ENCODE data around the gene CAMSAP2. TPM values are rescaled to one million over a fixed set of nuclear protein-coding genes. Genes with fewer than 3 reads are reported as not detected.

CAMSAP2 gene
- total RNA-seq, 1 experiment from 2014 or later: 25.0 TPM

DNA sequence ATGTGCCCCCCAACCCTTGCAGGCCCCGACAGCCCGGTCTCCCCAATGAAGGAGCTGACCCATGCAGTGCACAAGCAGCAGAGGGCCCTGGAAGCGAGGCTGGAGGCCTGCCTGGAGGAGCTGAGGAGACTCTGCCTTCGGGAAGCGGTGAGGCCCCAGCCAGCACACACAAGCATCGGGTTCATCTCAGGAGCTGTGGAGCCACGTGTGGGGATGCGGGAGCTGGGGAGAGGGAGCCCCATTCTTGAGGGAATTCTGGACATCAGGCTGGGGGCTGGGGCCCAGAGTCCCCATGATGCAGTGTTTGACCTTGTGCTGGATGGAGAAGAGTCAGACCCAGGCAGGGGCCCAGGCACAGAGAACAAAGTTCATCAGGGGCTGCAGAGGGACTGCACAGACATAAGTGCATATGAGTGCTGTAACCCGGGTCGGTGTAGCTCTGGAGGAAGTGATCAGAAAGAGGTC, 160.8 kb downstream of the CAMSAP2 start:
- peaks cover 21 to 33% of the 10 kb centered on the region in 2 experiments for H3K4me1 ChIP-seq (ENCODE audit: control insufficient read depth in 1 of 2, insufficient read depth in 2 of 2, low read length in 2 of 2)
- no TSS peak for BruUV-seq (replicated peaks)
- H3K79me2 ChIP-seq (ENCODE audit: insufficient read depth, low read length): no peaks in the 10 kb centered on the region; the same call in 1 of the 2 replicates
- no peak overlapping the region for H3K4me2 ChIP-seq (ENCODE audit: low read length)
- no peaks in the 10 kb centered on the region for H4K20me1 ChIP-seq (ENCODE audit: insufficient read depth)
- no peaks in the 10 kb centered on the region for H3K9me2 ChIP-seq (ENCODE audit: insufficient read depth)
- ChIA-PET CTCF (no interaction called here), RAD21 (ENCODE audit: low non-redundant PET in 1 of 2, low total read pairs in 2 of 2, uncharacterized antibody in 2 of 2, unreplicated experiment in 2 of 2) (no interaction called here), POLR2A (no interaction called here)
- H3K9me3 ChIP-seq (ENCODE audit: control insufficient read depth in 1 of 2, insufficient read depth in 1 of 2, low read depth in 1 of 2, low read length in 2 of 2): no peaks in the 10 kb centered on the region
- intact Hi-C loops (cut with micrococcal nuclease): no loop called here
- no peak overlapping the region for H3K9ac ChIP-seq (ENCODE audit: low read length)
- H3K4me3 ChIP-seq (replicated peaks in 1 of 2; ENCODE audit: low read depth in 1 of 2, low read length in 2 of 2): no peak overlapping the region
- TF ChIP-seq EGR1 (IDR thresholded peaks at IDR 0.05; ENCODE audit: low read depth) (no peak), ZFX (IDR thresholded peaks at IDR 0.05) (no peak), YY1 (IDR thresholded peaks at IDR 0.05; ENCODE audit: extremely low read depth, insufficient replicate concordance, low read depth, low read length) (no peak), EZH2 (IDR thresholded peaks at IDR 0.05) (no peak), CEBPB (IDR thresholded peaks at IDR 0.05; ENCODE audit: low read depth) (no peak), SIN3A (IDR thresholded peaks at IDR 0.05; ENCODE audit: low read depth) (no peak), SP1 (IDR thresholded peaks at IDR 0.05; ENCODE audit: low read depth) (no peak)
- TF ChIP-seq, protein P1, sequence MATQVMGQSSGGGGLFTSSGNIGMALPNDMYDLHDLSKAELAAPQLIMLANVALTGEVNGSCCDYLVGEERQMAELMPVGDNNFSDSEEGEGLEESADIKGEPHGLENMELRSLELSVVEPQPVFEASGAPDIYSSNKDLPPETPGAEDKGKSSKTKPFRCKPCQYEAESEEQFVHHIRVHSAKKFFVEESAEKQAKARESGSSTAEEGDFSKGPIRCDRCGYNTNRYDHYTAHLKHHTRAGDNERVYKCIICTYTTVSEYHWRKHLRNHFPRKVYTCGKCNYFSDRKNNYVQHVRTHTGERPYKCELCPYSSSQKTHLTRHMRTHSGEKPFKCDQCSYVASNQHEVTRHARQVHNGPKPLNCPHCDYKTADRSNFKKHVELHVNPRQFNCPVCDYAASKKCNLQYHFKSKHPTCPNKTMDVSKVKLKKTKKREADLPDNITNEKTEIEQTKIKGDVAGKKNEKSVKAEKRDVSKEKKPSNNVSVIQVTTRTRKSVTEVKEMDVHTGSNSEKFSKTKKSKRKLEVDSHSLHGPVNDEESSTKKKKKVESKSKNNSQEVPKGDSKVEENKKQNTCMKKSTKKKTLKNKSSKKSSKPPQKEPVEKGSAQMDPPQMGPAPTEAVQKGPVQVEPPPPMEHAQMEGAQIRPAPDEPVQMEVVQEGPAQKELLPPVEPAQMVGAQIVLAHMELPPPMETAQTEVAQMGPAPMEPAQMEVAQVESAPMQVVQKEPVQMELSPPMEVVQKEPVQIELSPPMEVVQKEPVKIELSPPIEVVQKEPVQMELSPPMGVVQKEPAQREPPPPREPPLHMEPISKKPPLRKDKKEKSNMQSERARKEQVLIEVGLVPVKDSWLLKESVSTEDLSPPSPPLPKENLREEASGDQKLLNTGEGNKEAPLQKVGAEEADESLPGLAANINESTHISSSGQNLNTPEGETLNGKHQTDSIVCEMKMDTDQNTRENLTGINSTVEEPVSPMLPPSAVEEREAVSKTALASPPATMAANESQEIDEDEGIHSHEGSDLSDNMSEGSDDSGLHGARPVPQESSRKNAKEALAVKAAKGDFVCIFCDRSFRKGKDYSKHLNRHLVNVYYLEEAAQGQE (IDR thresholded peaks at IDR 0.05; ENCODE audit: low read depth): no peak
- TF ChIP-seq, protein P2, sequence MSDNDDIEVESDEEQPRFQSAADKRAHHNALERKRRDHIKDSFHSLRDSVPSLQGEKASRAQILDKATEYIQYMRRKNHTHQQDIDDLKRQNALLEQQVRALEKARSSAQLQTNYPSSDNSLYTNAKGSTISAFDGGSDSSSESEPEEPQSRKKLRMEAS (IDR thresholded peaks at IDR 0.05): no peak
- no peak overlapping the region for H3K27ac ChIP-seq (ENCODE audit: low read depth, low read length)
- H2AFZ ChIP-seq (ENCODE audit: low read depth, low read length, poor library complexity, severe bottlenecking): no peak overlapping the region
- no peaks in the 10 kb centered on the region for H3K27me3 ChIP-seq (ENCODE audit: insufficient read depth, low read length)
- DNase-seq (ENCODE audit: low read depth, low spot score) (no peak), ATAC-seq (no peak)
- peaks cover 0 to 8% of the 10 kb centered on the region in 2 experiments; a peak in 2 of 4 replicates for H3K36me3 ChIP-seq (ENCODE audit: control insufficient read depth in 1 of 2, insufficient read depth in 2 of 2, low read length in 2 of 2)
